Esophagus muscularis mucosa (tissue), 4 donors: ENCODE measurements around the gene NDUFV1. TPM values are rescaled to one million over a fixed set of nuclear protein-coding genes. Genes with fewer than 3 reads are reported as not detected.
"Not testable (repeated sequence)": the region's sequence is repeated elsewhere in the genome, so short reads cannot be mapped to it uniquely, and the experiment has no call there.

Experiments
- DNase-seq: peaks from one replicate; pipeline ENCODE4 v3.0.0-alpha.2; 2017; ENCODE audit errors: extremely low spot score
- H3K27ac ChIP-seq, 4 donors: fragments of 200-600 bp; sonication (generic); replicated peaks in 1 of 4; 1 replicate in 3 of 4; 2 replicates in 1 of 4; pipeline ENCODE4 v1.5.1; 2016 to 2019; ENCODE audit warnings: mild to moderate bottlenecking in 1 of 4
- H3K27me3 ChIP-seq, 4 donors: fragments of 200-600 bp; sonication (generic); one replicate each; pipeline versions ENCODE4 v1.5.1 to v1.6.0; 2016 to 2019
- H3K36me3 ChIP-seq, 4 donors: fragments of 200-600 bp; sonication (generic); one replicate each; pipeline ENCODE4 v1.5.1; 2016 to 2019
- H3K4me1 ChIP-seq, 4 donors: fragments of 200-600 bp; sonication (generic); one replicate each; pipeline ENCODE4 v1.5.1; 2016 to 2019
- H3K4me3 ChIP-seq, 4 donors: fragments of 200-600 bp; sonication (generic); 1 replicate in 2 of 4; 2 replicates in 2 of 4; pipeline ENCODE4 v1.5.1; 2016 to 2019; ENCODE audit warnings: mild to moderate bottlenecking in 4 of 4, moderate library complexity in 1 of 4
- H3K9me3 ChIP-seq, 4 donors: fragments of 200-600 bp; sonication (generic); 1 replicate in 3 of 4; 2 replicates in 1 of 4; pipeline ENCODE4 v1.5.1; 2016 to 2019
- CTCF ChIP-seq, 3 experiments: fragments of 200-600 bp in 2 of 3; fragments of 450-650 bp in 1 of 3; sonication (generic) in 2 of 3; IDR thresholded peaks; one replicate each; pipeline ENCODE4 v1.5.1; 2017 to 2019; ENCODE audit warnings: antibody characterized with exemption in 3 of 3, mild to moderate bottlenecking in 2 of 3, moderate library complexity in 1 of 3
- EP300 ChIP-seq: sonication (generic); formaldehyde crosslinking; IDR thresholded peaks from one replicate; pipeline ENCODE4 v1.6.1; 2017; ENCODE audit warnings: antibody characterized with exemption
- POLR2A ChIP-seq: fragments of 450-650 bp; IDR thresholded peaks from one replicate; pipeline ENCODE4 v1.6.1; 2017; ENCODE audit warnings: antibody characterized with exemption, moderate library complexity, mild to moderate bottlenecking, low read depth
- POLR2AphosphoS5 ChIP-seq, 2 donors: sonication (generic); formaldehyde crosslinking; IDR thresholded peaks; one replicate each; pipeline ENCODE4 v1.6.1; 2017; ENCODE audit warnings: antibody characterized with exemption in 2 of 2
- WGBS: methylation state at CpG from one replicate; pipeline ENCODE4 v1.1.5; 2018; 5-methylcytosine and 5-hydroxymethylcytosine counted together
- intact Hi-C: fragments of 100-400 bp; cut with DNase I; formaldehyde crosslinking; loops from one replicate; pipeline ENCODE4 v1.15.1; 2023
- total RNA-seq, 4 donors: library from RNA; depleted of rRNA; stranded (reverse); fragments of >200 nt; gene quantifications; one replicate each; pipeline versions ENCODE4 v1.1.0 to v1.2.1, GENCODE V29; 2016

NDUFV1 gene
- 100 to 1,000 TPM; 196 to 252 (median 212) TPM for total RNA-seq

GRCh38 chr11:67606492-67607295, at the start of gene NDUFV1:
Gene NDUFV1, plus strand, starts transcription at chr11:67606936. Its CDS starts 69 bp downstream, at chr11:67607005.
- whole genome bisulfite sequencing, result 0% methylated on average over 3 of the region's 69 CpGs
- intact Hi-C loops, result loop anchor here (5.0 kb wide), 1 partner anchor 34 kb away; no protein-coding TSS in a partner anchor

GRCh38 chr11:67558084-67558772, 48.5 kb upstream of the NDUFV1 start:
- Histone ChIP-seq H3K27ac (no peak overlapping the region), H3K27me3 (peaks cover 0 to 13% (median 0%) of the 10 kb centered on the region in 4 donors), H3K36me3 (no peaks in the 10 kb centered on the region), H3K4me3 (no peak overlapping the region), H3K4me1 (peaks cover 0 to 11% (median under 1%) of the 10 kb centered on the region in 4 donors), H3K9me3 (no peaks in the 10 kb centered on the region)
- WGBS, result 71% methylated on average over 19 of the region's 19 CpGs
- DNase-seq, result no peak
- TF ChIP-seq POLR2A (no peak), POLR2AphosphoS5 (IDR thresholded peaks at IDR 0.05) (no peak), CTCF (IDR thresholded peaks at IDR 0.05) (no peak), EP300 (no peak)
- intact Hi-C loops, result no loop called here

More at GRCh38 chr11:67606492-67607295, at the start of gene NDUFV1:
- TF ChIP-seq EP300 (no peak), POLR2AphosphoS5 (IDR thresholded peaks at IDR 0.05) (peak; percentile 92 to 99), POLR2A (no peak), CTCF (IDR thresholded peaks at IDR 0.05) (peak; percentile 62 to 78 (median 76))
- Histone ChIP-seq H3K36me3 (peaks cover 23 to 36% (median 34%) of the 10 kb centered on the region in 4 donors), H3K9me3 (no peaks in the 10 kb centered on the region), H3K27me3 (peaks cover 0 to 5% (median 0%) of the 10 kb centered on the region in 4 donors), H3K4me3 (peak within 1 kb of the TSS; percentile 71 to 100 (median 96)), H3K27ac (peak within 1 kb of the TSS; percentile 84 to 90 (median 87)), H3K4me1 (peaks cover 19 to 34% (median 28%) of the 10 kb centered on the region in 4 donors)
- peak; percentile 99 for DNase-seq

- Histone ChIP-seq H3K36me3 (no peaks in the 10 kb centered on the region), H3K4me1 (peaks cover 0 to 19% (median 8%) of the 10 kb centered on the region in 4 donors), H3K9me3 (no peaks in the 10 kb centered on the region), H3K27me3 (peaks cover 0 to 10% (median 0%) of the 10 kb centered on the region in 4 donors), H3K27ac (no peak overlapping the region), H3K4me3 (no peak overlapping the region)
- 71% methylated on average over 7 of the region's 10 CpGs for WGBS
- TF ChIP-seq POLR2AphosphoS5 (IDR thresholded peaks at IDR 0.05) (no peak), CTCF (IDR thresholded peaks at IDR 0.05) (no peak), POLR2A (no peak), EP300 (no peak)
- no peak for DNase-seq
- intact Hi-C loops, result no loop called here
Observed at GRCh38 chr11:67561971-67562619, 44.6 kb upstream of the NDUFV1 start.

GRCh38 chr11:67562963-67563704, 43.6 kb upstream of the NDUFV1 start:
- WGBS, result 67% methylated on average over 10 of the region's 10 CpGs
- Histone ChIP-seq H3K36me3 (no peaks in the 10 kb centered on the region), H3K27ac (no peak overlapping the region), H3K4me3 (no peak overlapping the region), H3K27me3 (peaks cover 0 to 10% (median 0%) of the 10 kb centered on the region in 4 donors), H3K9me3 (no peaks in the 10 kb centered on the region), H3K4me1 (peaks cover 0 to 19% (median 8%) of the 10 kb centered on the region in 4 donors)
- no peak for DNase-seq
- TF ChIP-seq POLR2AphosphoS5 (IDR thresholded peaks at IDR 0.05), result no peak
- TF ChIP-seq CTCF (IDR thresholded peaks at IDR 0.05), result no peak
- TF ChIP-seq EP300, result no peak
- no peak for TF ChIP-seq POLR2A
- intact Hi-C loops, result no loop called here

GRCh38 chr11:67563705-67564114, 43.0 kb upstream of the NDUFV1 start:
- H3K9me3 ChIP-seq, H3K27ac ChIP-seq, H3K27me3 ChIP-seq, intact Hi-C loops, H3K36me3 ChIP-seq, DNase-seq, H3K4me3 ChIP-seq: not testable (repeated sequence)
- 66% methylated on average over 11 of the region's 11 CpGs for WGBS
- peaks cover 0 to 18% (median 8%) of the 10 kb centered on the region in 4 donors for H3K4me1 ChIP-seq
